BLaER1 treated with 17β-estradiol and CSF1 and Interleukin-3, amounts not matched to agents 10 nM and 100 nM (cell line): ENCODE data around the gene EPO.
A peak's percentile ranks its signal among the peaks of the same experiment; 100 is the strongest.

Source experiments
- H3K27ac ChIP-seq, 11 experiments: shearing (Covaris generic); formaldehyde crosslinking; 2 replicates each; pipeline ENCODE4 v1.8.1; 2022
- H3K27me3 ChIP-seq, 11 experiments: shearing (Covaris generic); formaldehyde crosslinking; 2 replicates each; pipeline ENCODE4 v1.8.1; 2022
- H3K36me3 ChIP-seq, 11 experiments: shearing (Covaris generic); formaldehyde crosslinking; 2 replicates each; pipeline ENCODE4 v1.8.1; 2022
- H3K4me1 ChIP-seq, 10 experiments: shearing (Covaris generic); formaldehyde crosslinking; 2 replicates each; pipeline ENCODE4 v1.8.1; 2022
- H3K4me2 ChIP-seq, 11 experiments: shearing (Covaris generic); formaldehyde crosslinking; 2 replicates each; pipeline ENCODE4 v1.8.1; 2022
- H3K4me3 ChIP-seq, 10 experiments: shearing (Covaris generic); formaldehyde crosslinking; 2 replicates each; pipeline ENCODE4 v1.8.1; 2022
- H3K9ac ChIP-seq, 11 experiments: shearing (Covaris generic); formaldehyde crosslinking; 2 replicates each; pipeline ENCODE4 v1.8.1; 2022
- H3K9me3 ChIP-seq, 11 experiments: shearing (Covaris generic); formaldehyde crosslinking; replicated peaks in 1 of 11; 2 replicates each; pipeline ENCODE4 v1.8.1; 2022
- H4K20me1 ChIP-seq, 11 experiments: shearing (Covaris generic); formaldehyde crosslinking; 2 replicates each; pipeline ENCODE4 v1.8.1; 2022
- Cebpa-rat ChIP-seq, 11 experiments: shearing (Covaris generic); IDR thresholded peaks; 2 replicates each; pipeline ENCODE4 v1.8.1; 2022

EPO gene

DNA sequence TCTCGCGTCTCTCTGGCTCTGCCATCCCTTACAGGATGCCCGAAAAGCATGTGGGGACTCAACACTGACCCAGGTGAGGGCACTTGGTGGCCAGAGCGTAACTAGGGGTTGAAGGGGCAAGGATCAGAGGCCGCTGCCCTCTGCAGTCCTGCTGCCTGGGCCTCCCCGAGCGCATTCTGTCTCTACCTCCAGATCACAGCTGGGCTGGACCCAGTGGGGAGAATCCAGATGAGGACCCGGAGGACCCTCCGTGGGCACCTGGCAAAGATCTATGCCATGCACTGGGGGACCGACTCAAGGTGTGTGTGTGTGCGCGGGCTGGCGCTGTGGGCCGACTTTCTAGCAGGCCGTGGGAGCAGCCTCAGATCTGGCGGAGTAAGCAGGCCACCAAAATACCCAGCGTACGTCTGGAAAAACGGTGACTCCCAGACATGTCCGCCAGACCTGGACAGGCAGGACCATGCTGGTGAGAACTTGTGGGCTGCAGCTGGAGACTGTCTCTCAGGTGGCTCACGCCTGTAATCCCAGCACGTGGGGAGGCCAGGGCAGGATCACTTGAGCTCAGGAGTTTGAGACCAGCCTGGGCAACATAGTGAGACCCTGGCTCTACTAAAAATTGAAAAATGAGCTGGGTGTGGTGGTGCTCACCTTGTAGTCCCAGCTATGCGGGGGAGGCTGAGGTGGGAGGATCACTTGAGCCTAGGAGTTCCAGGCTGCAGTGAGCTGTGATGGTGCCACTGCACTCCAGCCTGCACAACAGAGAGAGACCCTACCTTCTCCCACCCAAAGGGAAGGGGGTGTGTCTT, 43.6 kb upstream of the EPO start:
- Histone ChIP-seq H3K4me1 (peaks cover 12 to 59% (median 32%) of the 10 kb centered on the region in 10 experiments; a peak in 19 of 20 replicates), H3K4me2 (peak overlapping the region; percentile 27 to 96 (median 85); a peak in 21 of 22 replicates), H3K9ac (peak overlapping the region in 10 of 11 experiments; percentile 28 to 98 (median 92); a peak in 17 of 22 replicates), H3K27ac (peak overlapping the region in 8 of 11 experiments; percentile 34 to 97 (median 56); a peak in 13 of 22 replicates), H3K36me3 (peaks cover 54 to 55% (median 55%) of the 10 kb centered on the region in 11 experiments), H3K27me3 (no peaks in the 10 kb centered on the region), H3K9me3 (no peaks in the 10 kb centered on the region), H4K20me1 (peaks cover 63 to 72% (median 67%) of the 10 kb centered on the region in 11 experiments), H3K4me3 (peak overlapping the region in 9 of 10 experiments; percentile 86 to 100 (median 97); a peak in 16 of 20 replicates)
- TF ChIP-seq Cebpa-rat (IDR thresholded peaks at IDR 0.05) = no peak

DNA sequence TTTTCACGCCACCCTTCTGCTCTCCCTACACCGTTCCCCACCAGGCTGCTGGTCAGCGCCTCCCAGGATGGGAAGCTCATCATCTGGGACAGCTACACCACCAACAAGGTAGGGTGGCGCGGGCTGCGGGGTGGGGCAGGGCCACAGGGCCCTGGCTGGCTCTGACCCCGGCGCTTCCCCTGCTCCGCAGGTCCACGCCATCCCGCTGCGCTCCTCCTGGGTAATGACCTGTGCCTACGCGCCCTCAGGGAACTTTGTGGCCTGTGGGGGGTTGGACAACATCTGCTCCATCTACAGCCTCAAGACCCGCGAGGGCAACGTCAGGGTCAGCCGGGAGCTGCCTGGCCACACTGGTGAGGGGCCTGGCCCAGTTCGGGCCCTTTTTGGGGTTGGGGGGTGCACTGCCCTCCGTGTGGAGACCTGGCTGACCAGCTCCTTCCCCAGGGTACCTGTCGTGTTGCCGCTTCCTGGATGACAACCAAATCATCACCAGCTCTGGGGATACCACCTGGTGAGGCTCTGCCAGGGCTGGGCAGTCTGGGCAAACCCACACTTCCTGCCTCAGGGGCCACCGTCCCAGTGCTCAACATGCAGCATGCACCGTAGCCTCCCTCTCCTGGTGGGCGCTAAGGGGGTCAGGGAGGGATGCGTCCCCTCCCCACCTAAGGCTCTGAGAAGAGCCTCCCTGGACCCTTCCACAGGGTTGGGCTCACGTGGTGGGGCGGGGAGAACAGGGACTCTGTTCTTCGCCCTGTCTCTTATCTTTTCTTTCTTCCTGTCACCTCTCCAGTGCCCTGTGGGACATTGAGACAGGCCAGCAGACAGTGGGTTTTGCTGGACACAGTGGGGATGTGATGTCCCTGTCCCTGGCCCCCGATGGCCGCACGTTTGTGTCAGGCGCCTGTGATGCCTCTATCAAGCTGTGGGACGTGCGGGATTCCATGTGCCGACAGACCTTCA, 42.7 kb upstream of the EPO start:
- Histone ChIP-seq H3K36me3 (peaks cover 62 to 64% (median 63%) of the 10 kb centered on the region in 11 experiments), H3K4me3 (no peak overlapping the region; a peak in 1 of 20 replicates), H3K9me3 (no peaks in the 10 kb centered on the region), H3K4me1 (peaks cover 11 to 62% (median 32%) of the 10 kb centered on the region in 10 experiments; a peak in 19 of 20 replicates), H3K9ac (peak overlapping the region in 9 of 11 experiments; percentile 5 to 98 (median 90); a peak in 16 of 22 replicates), H3K27ac (peak overlapping the region in 5 of 11 experiments; percentile 1 to 97 (median 38); a peak in 8 of 22 replicates), H4K20me1 (peaks cover 72 to 81% (median 76%) of the 10 kb centered on the region in 11 experiments), H3K27me3 (no peaks in the 10 kb centered on the region), H3K4me2 (peak overlapping the region in 9 of 11 experiments; percentile 79 to 96 (median 85); a peak in 16 of 22 replicates)
- TF ChIP-seq Cebpa-rat (IDR thresholded peaks at IDR 0.05) = no peak

DNA sequence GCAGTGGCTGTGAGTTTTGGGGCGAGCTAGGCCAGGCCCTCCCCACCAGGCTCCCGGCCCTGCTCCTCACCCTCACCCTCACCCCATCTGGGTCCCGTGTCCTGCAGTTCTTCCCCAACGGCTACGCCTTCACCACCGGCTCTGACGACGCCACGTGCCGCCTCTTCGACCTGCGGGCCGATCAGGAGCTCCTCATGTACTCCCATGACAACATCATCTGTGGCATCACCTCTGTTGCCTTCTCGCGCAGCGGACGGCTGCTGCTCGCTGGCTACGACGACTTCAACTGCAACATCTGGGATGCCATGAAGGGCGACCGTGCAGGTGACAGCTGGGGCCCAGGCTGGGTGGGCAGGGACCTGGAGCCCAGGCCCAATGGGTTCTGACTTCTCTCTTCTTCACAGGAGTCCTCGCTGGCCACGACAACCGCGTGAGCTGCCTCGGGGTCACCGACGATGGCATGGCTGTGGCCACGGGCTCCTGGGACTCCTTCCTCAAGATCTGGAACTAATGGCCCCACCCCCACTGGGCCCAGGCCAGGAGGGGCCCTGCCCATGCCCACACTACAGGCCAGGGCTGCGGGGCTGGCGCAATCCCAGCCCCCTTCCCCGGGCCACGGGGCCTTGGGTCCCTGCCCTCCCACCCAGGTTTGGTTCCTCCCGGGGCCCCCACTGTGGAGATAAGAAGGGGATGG, 41.8 kb upstream of the EPO start:
- peaks cover 80 to 90% (median 84%) of the 10 kb centered on the region in 11 experiments for H4K20me1 ChIP-seq
- peak overlapping the region in 5 of 11 experiments; percentile 2 to 93 (median 15); a peak in 3 of 22 replicates for H3K27ac ChIP-seq
- H3K4me1 ChIP-seq = peaks cover 7 to 56% (median 29%) of the 10 kb centered on the region in 10 experiments; a peak in 19 of 20 replicates
- H3K9me3 ChIP-seq = no peaks in the 10 kb centered on the region
- TF ChIP-seq Cebpa-rat (IDR thresholded peaks at IDR 0.05) = no peak
- H3K27me3 ChIP-seq = no peaks in the 10 kb centered on the region
- H3K9ac ChIP-seq = peak overlapping the region in 10 of 11 experiments; percentile 2 to 97 (median 90); a peak in 14 of 22 replicates
- H3K36me3 ChIP-seq = peaks cover 71 to 72% (median 72%) of the 10 kb centered on the region in 11 experiments
- H3K4me3 ChIP-seq = no peak overlapping the region
- H3K4me2 ChIP-seq = peak overlapping the region in 5 of 11 experiments; percentile 79 to 96 (median 85); a peak in 1 of 22 replicates

- Histone ChIP-seq H3K4me3 (no peak overlapping the region), H4K20me1 (peaks cover 87 to 98% (median 90%) of the 10 kb centered on the region in 11 experiments), H3K27ac (peak overlapping the region in 1 of 11 experiments; percentile 38; a peak in 2 of 22 replicates), H3K4me2 (peak overlapping the region in 2 of 11 experiments; percentile 18 to 28; a peak in 1 of 22 replicates), H3K9me3 (no peaks in the 10 kb centered on the region), H3K27me3 (no peaks in the 10 kb centered on the region), H3K36me3 (peaks cover 79 to 81% (median 81%) of the 10 kb centered on the region in 11 experiments), H3K4me1 (peaks cover 7 to 56% (median 29%) of the 10 kb centered on the region in 10 experiments; a peak in 19 of 20 replicates), H3K9ac (peak overlapping the region in 5 of 11 experiments; percentile 2 to 90 (median 18); a peak in 4 of 22 replicates)
- TF ChIP-seq Cebpa-rat (IDR thresholded peaks at IDR 0.05) = no peak
Observed at GRCh38 chr7:100679129-100679926, 40.9 kb upstream of the EPO start.

- Histone ChIP-seq H3K27me3 (no peaks in the 10 kb centered on the region), H3K9me3 (no peaks in the 10 kb centered on the region), H3K4me3 (no peak overlapping the region), H3K9ac (0 out of 22 replicates have a peak overlapping the region, but pooled peaks of 2 of the 11 experiments have one; percentile 3 to 18), H3K4me1 (peaks cover 7 to 56% (median 29%) of the 10 kb centered on the region in 10 experiments; a peak in 19 of 20 replicates), H4K20me1 (peaks cover 87 to 98% (median 90%) of the 10 kb centered on the region in 11 experiments), H3K4me2 (peak overlapping the region in 2 of 11 experiments; percentile 18 to 28; a peak in 1 of 22 replicates), H3K27ac (peak overlapping the region in 1 of 11 experiments; percentile 7; a peak in 1 of 22 replicates), H3K36me3 (peaks cover 86 to 88% (median 88%) of the 10 kb centered on the region in 11 experiments)
- no peak for TF ChIP-seq Cebpa-rat (IDR thresholded peaks at IDR 0.05)
Observed at GRCh38 chr7:100679927-100680575, 40.2 kb upstream of the EPO start.

DNA sequence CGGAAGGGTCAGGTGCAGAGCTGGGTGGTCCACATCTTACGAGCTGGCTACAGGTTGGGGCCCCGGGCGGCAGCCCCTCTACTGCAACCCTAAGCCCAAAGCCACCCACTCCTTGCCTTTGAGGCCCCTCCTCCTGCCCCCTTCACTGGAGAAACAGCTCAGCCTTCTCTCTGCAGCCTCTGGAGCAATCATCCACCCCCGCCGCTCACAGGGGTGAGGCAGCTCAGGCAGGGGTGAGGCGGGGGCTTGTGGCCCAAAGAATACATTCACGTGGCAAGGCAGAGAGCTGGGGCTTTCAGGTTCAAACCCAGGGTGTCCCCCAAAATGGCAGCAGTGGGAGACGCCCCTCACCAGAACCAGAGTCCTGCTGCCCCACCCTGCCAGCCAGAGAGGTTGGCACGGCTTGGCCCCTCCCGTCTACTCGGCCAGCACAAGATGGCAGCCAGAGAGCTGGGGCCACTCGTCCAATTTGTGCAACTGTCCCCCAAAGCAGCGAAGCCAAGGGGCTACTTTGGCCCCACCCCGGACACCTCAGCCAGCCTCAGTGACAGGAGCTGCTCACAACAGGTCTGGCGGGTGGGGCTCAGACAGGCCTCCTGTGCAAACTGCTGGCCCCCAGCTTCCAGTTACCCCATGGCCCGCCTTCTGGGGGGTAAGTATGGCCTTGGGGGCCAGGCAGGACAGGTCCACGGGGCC, 39.5 kb upstream of the EPO start:
- Histone ChIP-seq H3K4me1 (peaks cover 7 to 56% (median 29%) of the 10 kb centered on the region in 10 experiments; a peak in 19 of 20 replicates), H3K4me2 (no peak overlapping the region), H3K9ac (0 out of 22 replicates have a peak overlapping the region, but pooled peaks of 1 of the 11 experiments have one; percentile 1), H3K27me3 (no peaks in the 10 kb centered on the region), H3K9me3 (no peaks in the 10 kb centered on the region), H3K27ac (peak overlapping the region in 2 of 11 experiments; percentile 7 to 21; a peak in 1 of 22 replicates), H3K36me3 (peaks cover 93 to 95% (median 95%) of the 10 kb centered on the region in 11 experiments), H4K20me1 (peaks cover 88 to 99% (median 95%) of the 10 kb centered on the region in 11 experiments), H3K4me3 (no peak overlapping the region)
- no peak for TF ChIP-seq Cebpa-rat (IDR thresholded peaks at IDR 0.05)
